ENCODE measurements around the gene HCN3.

The HCN3 gene

DNA sequence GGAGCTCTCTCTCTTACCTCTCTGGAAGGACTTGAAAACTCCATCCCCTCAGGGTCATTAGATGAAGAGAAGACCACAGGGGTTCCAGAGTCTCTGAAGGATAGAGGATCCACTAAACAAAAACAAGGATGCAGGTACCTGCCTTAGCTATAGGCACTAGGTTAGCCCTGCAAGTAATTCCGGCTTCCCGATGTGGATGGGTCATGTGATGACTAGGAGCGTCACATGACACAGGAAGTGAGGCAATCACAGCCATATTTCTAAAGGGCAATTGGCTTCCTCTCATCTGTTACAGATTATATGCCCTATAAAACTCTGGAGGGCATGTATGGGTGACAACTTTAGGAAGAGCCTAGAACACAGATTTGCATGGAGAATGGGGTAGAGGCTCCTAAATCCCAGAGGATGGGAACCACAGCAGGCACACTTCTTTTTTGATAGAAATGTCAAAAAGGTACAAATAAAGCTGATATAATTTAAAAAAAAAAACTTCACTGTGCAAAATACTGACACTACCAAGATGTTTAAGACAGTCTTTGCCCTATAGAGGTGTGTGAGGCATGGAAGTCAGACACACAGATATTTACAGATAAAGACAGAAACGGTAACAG is 36.1 kb upstream of the HCN3 start (continued):
- TF ChIP-seq, protein P1, sequence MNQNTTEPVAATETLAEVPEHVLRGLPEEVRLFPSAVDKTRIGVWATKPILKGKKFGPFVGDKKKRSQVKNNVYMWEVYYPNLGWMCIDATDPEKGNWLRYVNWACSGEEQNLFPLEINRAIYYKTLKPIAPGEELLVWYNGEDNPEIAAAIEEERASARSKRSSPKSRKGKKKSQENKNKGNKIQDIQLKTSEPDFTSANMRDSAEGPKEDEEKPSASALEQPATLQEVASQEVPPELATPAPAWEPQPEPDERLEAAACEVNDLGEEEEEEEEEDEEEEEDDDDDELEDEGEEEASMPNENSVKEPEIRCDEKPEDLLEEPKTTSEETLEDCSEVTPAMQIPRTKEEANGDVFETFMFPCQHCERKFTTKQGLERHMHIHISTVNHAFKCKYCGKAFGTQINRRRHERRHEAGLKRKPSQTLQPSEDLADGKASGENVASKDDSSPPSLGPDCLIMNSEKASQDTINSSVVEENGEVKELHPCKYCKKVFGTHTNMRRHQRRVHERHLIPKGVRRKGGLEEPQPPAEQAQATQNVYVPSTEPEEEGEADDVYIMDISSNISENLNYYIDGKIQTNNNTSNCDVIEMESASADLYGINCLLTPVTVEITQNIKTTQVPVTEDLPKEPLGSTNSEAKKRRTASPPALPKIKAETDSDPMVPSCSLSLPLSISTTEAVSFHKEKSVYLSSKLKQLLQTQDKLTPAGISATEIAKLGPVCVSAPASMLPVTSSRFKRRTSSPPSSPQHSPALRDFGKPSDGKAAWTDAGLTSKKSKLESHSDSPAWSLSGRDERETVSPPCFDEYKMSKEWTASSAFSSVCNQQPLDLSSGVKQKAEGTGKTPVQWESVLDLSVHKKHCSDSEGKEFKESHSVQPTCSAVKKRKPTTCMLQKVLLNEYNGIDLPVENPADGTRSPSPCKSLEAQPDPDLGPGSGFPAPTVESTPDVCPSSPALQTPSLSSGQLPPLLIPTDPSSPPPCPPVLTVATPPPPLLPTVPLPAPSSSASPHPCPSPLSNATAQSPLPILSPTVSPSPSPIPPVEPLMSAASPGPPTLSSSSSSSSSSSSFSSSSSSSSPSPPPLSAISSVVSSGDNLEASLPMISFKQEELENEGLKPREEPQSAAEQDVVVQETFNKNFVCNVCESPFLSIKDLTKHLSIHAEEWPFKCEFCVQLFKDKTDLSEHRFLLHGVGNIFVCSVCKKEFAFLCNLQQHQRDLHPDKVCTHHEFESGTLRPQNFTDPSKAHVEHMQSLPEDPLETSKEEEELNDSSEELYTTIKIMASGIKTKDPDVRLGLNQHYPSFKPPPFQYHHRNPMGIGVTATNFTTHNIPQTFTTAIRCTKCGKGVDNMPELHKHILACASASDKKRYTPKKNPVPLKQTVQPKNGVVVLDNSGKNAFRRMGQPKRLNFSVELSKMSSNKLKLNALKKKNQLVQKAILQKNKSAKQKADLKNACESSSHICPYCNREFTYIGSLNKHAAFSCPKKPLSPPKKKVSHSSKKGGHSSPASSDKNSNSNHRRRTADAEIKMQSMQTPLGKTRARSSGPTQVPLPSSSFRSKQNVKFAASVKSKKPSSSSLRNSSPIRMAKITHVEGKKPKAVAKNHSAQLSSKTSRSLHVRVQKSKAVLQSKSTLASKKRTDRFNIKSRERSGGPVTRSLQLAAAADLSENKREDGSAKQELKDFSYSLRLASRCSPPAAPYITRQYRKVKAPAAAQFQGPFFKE (tag by site-specific recombination; IDR thresholded peaks at IDR 0.05; ENCODE audit: borderline replicate concordance) = no peak
- TF ChIP-seq ZNF660 (tag by site-specific recombination; IDR thresholded peaks at IDR 0.05) (peak; percentile 17; the same call in 1 of the 2 replicates), GLIS2 (tag by site-specific recombination; IDR thresholded peaks at IDR 0.05) (no peak), ZNF266 (tag by site-specific recombination; IDR thresholded peaks at IDR 0.05; ENCODE audit: low read depth) (no peak), FEZF1 (tag by site-specific recombination; IDR thresholded peaks at IDR 0.05) (no peak), OVOL3 (tag by site-specific recombination; IDR thresholded peaks at IDR 0.05) (peak; percentile 55; the same call in 1 of the 2 replicates), ZEB2 (tag by site-specific recombination; IDR thresholded peaks at IDR 0.05) (0 out of 2 replicates have a peak, but pooled peaks have one; percentile 28), ZNF24 (tag by site-specific recombination; IDR thresholded peaks at IDR 0.05) (peak; percentile 97), ZNF404 (tag by site-specific recombination; IDR thresholded peaks at IDR 0.05) (no peak), ZBTB17 (tag by site-specific recombination; IDR thresholded peaks at IDR 0.05) (peak; percentile 96), GLI2 (tag by site-specific recombination; IDR thresholded peaks at IDR 0.05; ENCODE audit: borderline replicate concordance, low read depth) (no peak), ZNF768 (tag by site-specific recombination; IDR thresholded peaks at IDR 0.05) (no peak), ZXDB (tag by site-specific recombination; IDR thresholded peaks at IDR 0.05) (peak; percentile 88), ZNF629 (tag by site-specific recombination; IDR thresholded peaks at IDR 0.05) (peak; percentile 66; the same call in 1 of the 2 replicates), ZNF184 (tag by site-specific recombination; IDR thresholded peaks at IDR 0.05) (0 out of 2 replicates have a peak, but pooled peaks have one; percentile 52), ZNF623 (tag by site-specific recombination; IDR thresholded peaks at IDR 0.05) (no peak), ZNF138 (tag by site-specific recombination; IDR thresholded peaks at IDR 0.05; ENCODE audit: borderline replicate concordance) (no peak), ZIC2 (tag by site-specific recombination; IDR thresholded peaks at IDR 0.05) (no peak), GLIS1 (tag by site-specific recombination; IDR thresholded peaks at IDR 0.05) (no peak), ZNF335 (tag by site-specific recombination; conservative IDR thresholded peaks at IDR 0.05) (peak; percentile 75), ZNF112 (tag by site-specific recombination; IDR thresholded peaks at IDR 0.05) (no peak), SALL2 (tag by site-specific recombination; IDR thresholded peaks at IDR 0.05; ENCODE audit: borderline replicate concordance) (no peak), OSR2 (tag by site-specific recombination; IDR thresholded peaks at IDR 0.05) (0 out of 2 replicates have a peak, but pooled peaks have one; percentile 17), ZNF140 (tag by site-specific recombination; IDR thresholded peaks at IDR 0.05) (no peak), SP3 (tag by site-specific recombination; IDR thresholded peaks at IDR 0.05) (peak; percentile 61), ZNF239 (tag by site-specific recombination; IDR thresholded peaks at IDR 0.05) (no peak), KLF8 (tag by site-specific recombination; IDR thresholded peaks at IDR 0.05) (peak; percentile 71)
- TF ChIP-seq, protein P2, sequence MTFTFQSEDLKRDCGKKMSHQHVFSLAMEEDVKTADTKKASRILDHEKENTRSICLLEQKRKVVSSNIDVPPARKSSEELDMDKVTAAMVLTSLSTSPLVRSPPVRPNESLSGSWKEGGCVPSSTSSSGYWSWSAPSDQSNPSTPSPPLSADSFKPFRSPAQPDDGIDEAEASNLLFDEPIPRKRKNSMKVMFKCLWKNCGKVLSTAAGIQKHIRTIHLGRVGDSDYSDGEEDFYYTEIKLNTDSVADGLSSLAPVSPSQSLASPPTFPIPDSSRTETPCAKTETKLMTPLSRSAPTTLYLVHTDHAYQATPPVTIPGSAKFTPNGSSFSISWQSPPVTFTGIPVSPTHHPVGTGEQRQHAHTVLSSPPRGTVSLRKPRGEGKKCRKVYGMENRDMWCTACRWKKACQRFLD (tag by site-specific recombination; IDR thresholded peaks at IDR 0.05) = no peak
- TF ChIP-seq, protein P3, sequence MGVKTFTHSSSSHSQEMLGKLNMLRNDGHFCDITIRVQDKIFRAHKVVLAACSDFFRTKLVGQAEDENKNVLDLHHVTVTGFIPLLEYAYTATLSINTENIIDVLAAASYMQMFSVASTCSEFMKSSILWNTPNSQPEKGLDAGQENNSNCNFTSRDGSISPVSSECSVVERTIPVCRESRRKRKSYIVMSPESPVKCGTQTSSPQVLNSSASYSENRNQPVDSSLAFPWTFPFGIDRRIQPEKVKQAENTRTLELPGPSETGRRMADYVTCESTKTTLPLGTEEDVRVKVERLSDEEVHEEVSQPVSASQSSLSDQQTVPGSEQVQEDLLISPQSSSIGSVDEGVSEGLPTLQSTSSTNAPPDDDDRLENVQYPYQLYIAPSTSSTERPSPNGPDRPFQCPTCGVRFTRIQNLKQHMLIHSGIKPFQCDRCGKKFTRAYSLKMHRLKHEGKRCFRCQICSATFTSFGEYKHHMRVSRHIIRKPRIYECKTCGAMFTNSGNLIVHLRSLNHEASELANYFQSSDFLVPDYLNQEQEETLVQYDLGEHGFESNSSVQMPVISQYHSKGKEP (tag by site-specific recombination; IDR thresholded peaks at IDR 0.05) = no peak
- TF ChIP-seq, protein P4, sequence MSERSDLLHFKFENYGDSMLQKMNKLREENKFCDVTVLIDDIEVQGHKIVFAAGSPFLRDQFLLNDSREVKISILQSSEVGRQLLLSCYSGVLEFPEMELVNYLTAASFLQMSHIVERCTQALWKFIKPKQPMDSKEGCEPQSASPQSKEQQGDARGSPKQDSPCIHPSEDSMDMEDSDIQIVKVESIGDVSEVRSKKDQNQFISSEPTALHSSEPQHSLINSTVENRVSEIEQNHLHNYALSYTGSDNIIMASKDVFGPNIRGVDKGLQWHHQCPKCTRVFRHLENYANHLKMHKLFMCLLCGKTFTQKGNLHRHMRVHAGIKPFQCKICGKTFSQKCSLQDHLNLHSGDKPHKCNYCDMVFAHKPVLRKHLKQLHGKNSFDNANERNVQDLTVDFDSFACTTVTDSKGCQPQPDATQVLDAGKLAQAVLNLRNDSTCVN (tag by site-specific recombination; optimal IDR thresholded peaks at IDR 0.05) = no peak
- TF ChIP-seq, protein P5, sequence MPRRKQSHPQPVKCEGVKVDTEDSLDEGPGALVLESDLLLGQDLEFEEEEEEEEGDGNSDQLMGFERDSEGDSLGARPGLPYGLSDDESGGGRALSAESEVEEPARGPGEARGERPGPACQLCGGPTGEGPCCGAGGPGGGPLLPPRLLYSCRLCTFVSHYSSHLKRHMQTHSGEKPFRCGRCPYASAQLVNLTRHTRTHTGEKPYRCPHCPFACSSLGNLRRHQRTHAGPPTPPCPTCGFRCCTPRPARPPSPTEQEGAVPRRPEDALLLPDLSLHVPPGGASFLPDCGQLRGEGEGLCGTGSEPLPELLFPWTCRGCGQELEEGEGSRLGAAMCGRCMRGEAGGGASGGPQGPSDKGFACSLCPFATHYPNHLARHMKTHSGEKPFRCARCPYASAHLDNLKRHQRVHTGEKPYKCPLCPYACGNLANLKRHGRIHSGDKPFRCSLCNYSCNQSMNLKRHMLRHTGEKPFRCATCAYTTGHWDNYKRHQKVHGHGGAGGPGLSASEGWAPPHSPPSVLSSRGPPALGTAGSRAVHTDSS (tag by site-specific recombination; IDR thresholded peaks at IDR 0.05) = no peak

All from HEK293 (cell line).